ENCODE results near the gene RIPK3.

RIPK3 gene

GRCh38 chr14:24315807-24316596, 23.8 kb downstream of the RIPK3 start:
- H3K9ac ChIP-seq (ENCODE audit: low read depth, low read length), result no peak overlapping the region

GRCh38 chr14:24315243-24315806, 24.5 kb downstream of the RIPK3 start:
- Histone ChIP-seq H3K4me1 (ENCODE audit: insufficient read depth, low read length) (no peaks in the 10 kb centered on the region), H3K27me3 (ENCODE audit: insufficient read depth, low read length) (peaks cover 39% of the 10 kb centered on the region), H3K4me3 (ENCODE audit: low read length) (no peak overlapping the region), H3K9ac (ENCODE audit: low read depth, low read length) (no peak overlapping the region), H3K27ac (ENCODE audit: low read length) (no peak overlapping the region), H3K9me3 (ENCODE audit: insufficient read depth, low read depth, low read length) (no peaks in the 10 kb centered on the region), H3K36me3 (ENCODE audit: insufficient read depth, low read depth, low read length) (peaks cover 7% of the 10 kb centered on the region)

More at GRCh38 chr14:24315807-24316596, 23.8 kb downstream of the RIPK3 start:
- H3K27ac ChIP-seq (ENCODE audit: low read length), result no peak overlapping the region
- peaks cover 42% of the 10 kb centered on the region for H3K27me3 ChIP-seq (ENCODE audit: insufficient read depth, low read length)
- H3K9me3 ChIP-seq (ENCODE audit: insufficient read depth, low read depth, low read length), result no peaks in the 10 kb centered on the region
- no peak overlapping the region for H3K4me3 ChIP-seq (ENCODE audit: low read length)
- H3K36me3 ChIP-seq (ENCODE audit: insufficient read depth, low read depth, low read length), result peaks cover 7% of the 10 kb centered on the region
- no peaks in the 10 kb centered on the region for H3K4me1 ChIP-seq (ENCODE audit: insufficient read depth, low read length)

- Histone ChIP-seq H3K27ac (ENCODE audit: low read length) (no peak overlapping the region), H3K9ac (ENCODE audit: low read depth, low read length) (no peak overlapping the region), H3K4me1 (ENCODE audit: insufficient read depth, low read length) (no peaks in the 10 kb centered on the region)
These were observed 25.2 kb downstream of the RIPK3 start for GRCh38 chr14:24314377-24315193.

GRCh38 chr14:24313913-24314312, 25.9 kb downstream of the RIPK3 start:
- Histone ChIP-seq H3K4me3 (ENCODE audit: low read length) (no peak overlapping the region), H3K27ac (ENCODE audit: low read length) (no peak overlapping the region), H3K9me3 (ENCODE audit: insufficient read depth, low read depth, low read length) (no peaks in the 10 kb centered on the region), H3K4me1 (ENCODE audit: insufficient read depth, low read length) (no peaks in the 10 kb centered on the region), H3K9ac (ENCODE audit: low read depth, low read length) (no peak overlapping the region), H3K27me3 (ENCODE audit: insufficient read depth, low read length) (peaks cover 25% of the 10 kb centered on the region), H3K36me3 (ENCODE audit: insufficient read depth, low read depth, low read length) (peaks cover 14% of the 10 kb centered on the region)

More at GRCh38 chr14:24314377-24315193, 25.2 kb downstream of the RIPK3 start:
- Histone ChIP-seq H3K36me3 (ENCODE audit: insufficient read depth, low read depth, low read length) (peaks cover 11% of the 10 kb centered on the region), H3K27me3 (ENCODE audit: insufficient read depth, low read length) (peaks cover 32% of the 10 kb centered on the region), H3K9me3 (ENCODE audit: insufficient read depth, low read depth, low read length) (no peaks in the 10 kb centered on the region), H3K4me3 (ENCODE audit: low read length) (no peak overlapping the region)

GRCh38 chr14:24312736-24313507, 26.9 kb downstream of the RIPK3 start:
- H3K27me3 ChIP-seq (ENCODE audit: insufficient read depth, low read length), result peaks cover 15% of the 10 kb centered on the region
- no peak overlapping the region for H3K4me3 ChIP-seq (ENCODE audit: low read length)
- no peaks in the 10 kb centered on the region for H3K4me1 ChIP-seq (ENCODE audit: insufficient read depth, low read length)
- no peak overlapping the region for H3K27ac ChIP-seq (ENCODE audit: low read length)
- no peak overlapping the region for H3K9ac ChIP-seq (ENCODE audit: low read depth, low read length)
- peaks cover 21% of the 10 kb centered on the region for H3K36me3 ChIP-seq (ENCODE audit: insufficient read depth, low read depth, low read length)
- no peaks in the 10 kb centered on the region for H3K9me3 ChIP-seq (ENCODE audit: insufficient read depth, low read depth, low read length)

GRCh38 chr14:24311837-24312615, 27.8 kb downstream of the RIPK3 start:
- Histone ChIP-seq H3K4me1 (ENCODE audit: insufficient read depth, low read length) (no peaks in the 10 kb centered on the region), H3K36me3 (ENCODE audit: insufficient read depth, low read depth, low read length) (peaks cover 24% of the 10 kb centered on the region), H3K9me3 (ENCODE audit: insufficient read depth, low read depth, low read length) (no peaks in the 10 kb centered on the region), H3K9ac (ENCODE audit: low read depth, low read length) (no peak overlapping the region), H3K27ac (ENCODE audit: low read length) (no peak overlapping the region), H3K4me3 (ENCODE audit: low read length) (no peak overlapping the region), H3K27me3 (ENCODE audit: insufficient read depth, low read length) (peaks cover 6% of the 10 kb centered on the region; the same call in 1 of the 2 replicates)

- Histone ChIP-seq H3K36me3 (ENCODE audit: insufficient read depth, low read depth, low read length) (peaks cover 35% of the 10 kb centered on the region), H3K9me3 (ENCODE audit: insufficient read depth, low read depth, low read length) (no peaks in the 10 kb centered on the region), H3K27me3 (ENCODE audit: insufficient read depth, low read length) (no peaks in the 10 kb centered on the region; the same call in 1 of the 2 replicates), H3K4me3 (ENCODE audit: low read length) (no peak within 1 kb of the TSS), H3K27ac (ENCODE audit: low read length) (no peak within 1 kb of the TSS), H3K4me1 (ENCODE audit: insufficient read depth, low read length) (no peaks in the 10 kb centered on the region), H3K9ac (ENCODE audit: low read depth, low read length) (no peak within 1 kb of the TSS)
These were observed 28.9 kb downstream of the RIPK3 start, which contains the start of gene LTB4R for GRCh38 chr14:24310646-24311604. Gene LTB4R, plus strand, starts transcription at chr14:24311502. Its CDS starts 4,150 bp downstream, at chr14:24315652.

- H3K4me3 ChIP-seq (ENCODE audit: low read length), result no peak overlapping the region
These were observed 29.5 kb downstream of the RIPK3 start for GRCh38 chr14:24310265-24310645.

GRCh38 chr14:24309538-24310264, 30.1 kb downstream of the RIPK3 start, which contains the start of gene LTB4R2:
Gene LTB4R2, plus strand, starts transcription at chr14:24310140. Its CDS starts 525 bp downstream, at chr14:24310665.
- no peak within 1 kb of the TSS for H3K9ac ChIP-seq (ENCODE audit: low read depth, low read length)
- no peak within 1 kb of the TSS for H3K27ac ChIP-seq (ENCODE audit: low read length)
- no peaks in the 10 kb centered on the region; the same call in 1 of the 2 replicates for H3K27me3 ChIP-seq (ENCODE audit: insufficient read depth, low read length)
- H3K36me3 ChIP-seq (ENCODE audit: insufficient read depth, low read depth, low read length), result peaks cover 47% of the 10 kb centered on the region
- no peak within 1 kb of the TSS for H3K4me3 ChIP-seq (ENCODE audit: low read length)
- H3K4me1 ChIP-seq (ENCODE audit: insufficient read depth, low read length), result no peaks in the 10 kb centered on the region
- H3K9me3 ChIP-seq (ENCODE audit: insufficient read depth, low read depth, low read length), result no peaks in the 10 kb centered on the region

More at GRCh38 chr14:24310265-24310645, 29.5 kb downstream of the RIPK3 start:
- H3K4me1 ChIP-seq (ENCODE audit: insufficient read depth, low read length), result no peaks in the 10 kb centered on the region
- H3K9me3 ChIP-seq (ENCODE audit: insufficient read depth, low read depth, low read length), result no peaks in the 10 kb centered on the region
- H3K27me3 ChIP-seq (ENCODE audit: insufficient read depth, low read length), result no peaks in the 10 kb centered on the region; the same call in 1 of the 2 replicates
- no peak overlapping the region for H3K27ac ChIP-seq (ENCODE audit: low read length)
- H3K36me3 ChIP-seq (ENCODE audit: insufficient read depth, low read depth, low read length), result peaks cover 41% of the 10 kb centered on the region
- H3K9ac ChIP-seq (ENCODE audit: low read depth, low read length), result no peak overlapping the region
